DND-41 (cell line): ENCODE results near the gene FNBP1L.

Experiments
- ATAC-seq: fragments of 200-7000 bp; cut with Tn5 transposase; 3 replicates; pipeline ENCODE4 v1.9.1; 2021; ENCODE audit warnings: low read depth; ENCODE audit not compliant: insufficient read depth
- DNase-seq: peaks from one replicate; pipeline ENCODE4 v3.0.0-alpha.2; 2020
- H2AFZ ChIP-seq: 2 replicates; pipeline ENCODE4 v1.6.0; 2012; ENCODE audit warnings: low read depth, low read length
- H3K27ac ChIP-seq: 2 replicates; pipeline ENCODE4 v1.5.1; 2012; ENCODE audit warnings: low read length, inconsistent platforms
- H3K27me3 ChIP-seq: fragments of 200-600 bp; sonication (generic); 2 replicates; pipeline ENCODE4 v1.6.0; 2012; ENCODE audit warnings: low read length, mild to moderate bottlenecking, inconsistent platforms; ENCODE audit not compliant: insufficient read depth, poor library complexity
- H3K36me3 ChIP-seq: 2 replicates; pipeline ENCODE4 v1.5.1; 2012; ENCODE audit warnings: low read length, inconsistent platforms; ENCODE audit not compliant: insufficient read depth
- H3K4me1 ChIP-seq: 2 replicates; pipeline ENCODE4 v1.5.1; 2012; ENCODE audit warnings: mild to moderate bottlenecking, low read length; ENCODE audit not compliant: insufficient read depth
- H3K4me2 ChIP-seq: 2 replicates; pipeline ENCODE4 v1.6.0; 2012; ENCODE audit warnings: mild to moderate bottlenecking, moderate library complexity, low read length, inconsistent platforms; ENCODE audit not compliant: insufficient read depth
- H3K4me3 ChIP-seq, 2 experiments: fragments of 200-600 bp in 1 of 2; shearing (Covaris generic) in 1 of 2; 2 replicates each; pipeline ENCODE4 v1.5.1; 2012 to 2016; ENCODE audit warnings: inconsistent platforms in 2 of 2, low read length in 2 of 2, mild to moderate bottlenecking in 2 of 2, low read depth in 1 of 2, moderate library complexity in 1 of 2
- H3K79me2 ChIP-seq: 2 replicates; pipeline ENCODE4 v1.6.0; 2012; ENCODE audit warnings: low read length, inconsistent platforms; ENCODE audit not compliant: insufficient read depth
- H3K9ac ChIP-seq: 2 replicates; pipeline ENCODE4 v1.6.0; 2012; ENCODE audit warnings: low read depth, mild to moderate bottlenecking, inconsistent platforms, low read length, moderate library complexity
- H3K9me3 ChIP-seq: 2 replicates; pipeline ENCODE4 v1.5.1; 2012; ENCODE audit warnings: low read length, moderate library complexity, mild to moderate bottlenecking, inconsistent platforms; ENCODE audit not compliant: insufficient read depth, severe bottlenecking
- H4K20me1 ChIP-seq: 2 replicates; pipeline ENCODE4 v1.6.0; 2012; ENCODE audit warnings: low read length; ENCODE audit not compliant: insufficient read depth
- EZH2 ChIP-seq: IDR thresholded peaks from 3 replicates; pipeline ENCODE4 v1.6.1; 2012; ENCODE audit warnings: borderline replicate concordance, low read depth, mild to moderate bottlenecking, moderate library complexity, low read length, inconsistent platforms; ENCODE audit not compliant: severe bottlenecking
- TF ChIP-seq, protein P1 (sequence below): IDR thresholded peaks from 2 replicates; pipeline ENCODE4 v1.5.1; 2012; ENCODE audit warnings: borderline replicate concordance, low read length, moderate library complexity, mild to moderate bottlenecking; ENCODE audit not compliant: poor library complexity, severe bottlenecking; ENCODE audit errors: extremely low read depth

The FNBP1L gene

GRCh38 chr1:93546162-93546863, 98.4 kb downstream of the FNBP1L start:
- Histone ChIP-seq H3K27me3 (no peaks in the 10 kb centered on the region), H2AFZ (no peak overlapping the region), H3K9ac (no peak overlapping the region), H3K4me3 (no peak overlapping the region), H4K20me1 (no peaks in the 10 kb centered on the region), H3K36me3 (peaks cover 32% of the 10 kb centered on the region; the same call in 1 of the 2 replicates), H3K9me3 (no peaks in the 10 kb centered on the region), H3K79me2 (no peaks in the 10 kb centered on the region), H3K27ac (no peak overlapping the region), H3K4me2 (no peak overlapping the region), H3K4me1 (no peaks in the 10 kb centered on the region)
- DNase-seq: no peak
- ATAC-seq: no peak
- TF ChIP-seq, protein P1, sequence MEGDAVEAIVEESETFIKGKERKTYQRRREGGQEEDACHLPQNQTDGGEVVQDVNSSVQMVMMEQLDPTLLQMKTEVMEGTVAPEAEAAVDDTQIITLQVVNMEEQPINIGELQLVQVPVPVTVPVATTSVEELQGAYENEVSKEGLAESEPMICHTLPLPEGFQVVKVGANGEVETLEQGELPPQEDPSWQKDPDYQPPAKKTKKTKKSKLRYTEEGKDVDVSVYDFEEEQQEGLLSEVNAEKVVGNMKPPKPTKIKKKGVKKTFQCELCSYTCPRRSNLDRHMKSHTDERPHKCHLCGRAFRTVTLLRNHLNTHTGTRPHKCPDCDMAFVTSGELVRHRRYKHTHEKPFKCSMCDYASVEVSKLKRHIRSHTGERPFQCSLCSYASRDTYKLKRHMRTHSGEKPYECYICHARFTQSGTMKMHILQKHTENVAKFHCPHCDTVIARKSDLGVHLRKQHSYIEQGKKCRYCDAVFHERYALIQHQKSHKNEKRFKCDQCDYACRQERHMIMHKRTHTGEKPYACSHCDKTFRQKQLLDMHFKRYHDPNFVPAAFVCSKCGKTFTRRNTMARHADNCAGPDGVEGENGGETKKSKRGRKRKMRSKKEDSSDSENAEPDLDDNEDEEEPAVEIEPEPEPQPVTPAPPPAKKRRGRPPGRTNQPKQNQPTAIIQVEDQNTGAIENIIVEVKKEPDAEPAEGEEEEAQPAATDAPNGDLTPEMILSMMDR: no peak

DNA sequence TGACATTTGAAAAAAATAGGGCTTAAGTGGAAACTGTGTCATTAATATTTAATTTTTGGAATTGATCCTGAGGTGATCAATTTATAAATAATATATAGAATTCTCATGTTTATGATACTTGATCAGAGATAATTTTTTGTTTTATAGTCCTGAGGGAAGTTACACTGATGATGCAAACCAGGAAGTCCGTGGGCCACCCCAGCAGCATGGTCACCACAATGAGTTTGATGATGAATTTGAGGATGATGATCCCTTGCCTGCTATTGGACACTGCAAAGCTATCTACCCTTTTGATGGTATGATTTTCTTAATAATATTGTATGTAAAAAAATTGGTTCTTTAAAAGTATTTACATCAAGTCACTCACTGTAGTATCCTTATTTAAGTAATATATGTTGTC, 101.2 kb downstream of the FNBP1L start:
- H3K9ac ChIP-seq: no peak overlapping the region
- H3K4me2 ChIP-seq: no peak overlapping the region
- no peak overlapping the region for H2AFZ ChIP-seq
- DNase-seq: no peak
- H3K36me3 ChIP-seq: peaks cover 47% of the 10 kb centered on the region; the same call in 1 of the 2 replicates
- TF ChIP-seq, protein P1: no peak
- no peak for TF ChIP-seq EZH2
- peaks cover 3% of the 10 kb centered on the region; the same call in 1 of the 2 replicates for H3K4me1 ChIP-seq
- ATAC-seq: no peak
- H3K27me3 ChIP-seq: no peaks in the 10 kb centered on the region
- no peaks in the 10 kb centered on the region for H4K20me1 ChIP-seq
- H3K9me3 ChIP-seq: no peaks in the 10 kb centered on the region
- H3K79me2 ChIP-seq: no peaks in the 10 kb centered on the region
- no peak overlapping the region for H3K27ac ChIP-seq
- no peak overlapping the region for H3K4me3 ChIP-seq

DNA sequence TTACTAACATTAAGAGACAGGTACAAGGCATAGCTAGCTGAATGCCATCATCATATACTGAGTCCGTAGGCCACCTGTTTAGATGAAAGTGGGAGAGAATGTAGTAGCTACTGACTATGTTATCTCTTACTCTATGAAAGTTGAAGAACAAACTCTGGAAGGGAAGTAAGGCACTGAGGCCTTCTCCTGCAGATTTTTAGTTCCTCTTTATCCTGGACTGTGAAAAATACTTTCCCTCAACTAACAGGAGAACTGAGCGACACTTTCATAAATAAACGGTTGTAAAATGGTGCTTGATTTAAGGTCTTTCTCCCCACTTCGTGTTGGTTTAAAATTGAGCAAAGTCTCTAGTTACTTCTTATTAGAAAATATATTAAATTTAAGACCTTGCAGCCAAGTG, 101.9 kb downstream of the FNBP1L start:
- Histone ChIP-seq H3K79me2 (no peaks in the 10 kb centered on the region), H4K20me1 (no peaks in the 10 kb centered on the region), H3K27ac (no peak overlapping the region), H3K4me1 (peaks cover 9% of the 10 kb centered on the region), H3K27me3 (no peaks in the 10 kb centered on the region), H3K36me3 (peaks cover 47% of the 10 kb centered on the region; the same call in 1 of the 2 replicates), H3K4me2 (no peak overlapping the region), H2AFZ (no peak overlapping the region), H3K4me3 (no peak overlapping the region), H3K9me3 (no peaks in the 10 kb centered on the region), H3K9ac (no peak overlapping the region)
- DNase-seq (no peak), ATAC-seq (no peak)
- TF ChIP-seq, protein P1: no peak
- no peak for TF ChIP-seq EZH2
